CD4-positive, alpha-beta T cell (primary cell): Measurements from ENCODE around the gene RAD51B. TPM values are rescaled to one million over a fixed set of nuclear protein-coding genes. Genes with fewer than 3 reads are reported as not detected.

Source experiments
- ATAC-seq: fragments of 200-7000 bp; cut with Tn5 transposase; one replicate; pipeline ENCODE4 v1.10.0; 2022; ENCODE audit warnings: mild to moderate bottlenecking; ENCODE audit not compliant: poor library complexity
- CTCF ChIA-PET: fragments of 350-600 bp; sonication (Branson Sonifier 250); formaldehyde crosslinking; loops from one replicate; lab custom pipeline; 2021; ENCODE audit warnings: antibody characterized with exemption, inconsistent platforms; lab: Charles Lee
- POLR2A ChIA-PET: fragments of 350-600 bp; sonication (Branson Sonifier 250); formaldehyde crosslinking; loops from one replicate; lab custom pipeline; 2021; ENCODE audit warnings: antibody characterized with exemption, inconsistent platforms; lab: Charles Lee
- DNase-seq, 14 experiments: peaks; one replicate each; pipeline ENCODE4 v3.0.0-alpha.2; 2013 to 2020; ENCODE audit warnings: mixed read lengths in 2 of 14
- H3K27ac ChIP-seq, 2 donors: one replicate each; pipeline versions ENCODE4 v1.5.1 to v1.7.0; 2013; ENCODE audit warnings: low read length in 2 of 2, low read depth in 1 of 2, mild to moderate bottlenecking in 1 of 2
- H3K27me3 ChIP-seq, 2 experiments: 1 replicate in 1 of 2; 2 replicates in 1 of 2; pipeline versions ENCODE4 v1.6.1 to v1.7.0; 2013; ENCODE audit warnings: low read length in 2 of 2, control low read depth in 1 of 2, mild to moderate bottlenecking in 1 of 2, moderate library complexity in 1 of 2; ENCODE audit not compliant: insufficient read depth in 2 of 2, control insufficient read depth in 1 of 2
- H3K36me3 ChIP-seq: one replicate; pipeline ENCODE4 v1.6.1; 2013; ENCODE audit warnings: low read length, control low read depth; ENCODE audit not compliant: insufficient read depth
- H3K4me1 ChIP-seq: one replicate; pipeline ENCODE4 v1.6.1; 2013; ENCODE audit warnings: low read length, control low read depth; ENCODE audit not compliant: insufficient read depth
- H3K4me3 ChIP-seq: one replicate; pipeline ENCODE4 v1.5.1; 2013; ENCODE audit warnings: mild to moderate bottlenecking, low read length, moderate library complexity
- H3K9me3 ChIP-seq, 2 experiments: 1 replicate in 1 of 2; 2 replicates in 1 of 2; pipeline versions ENCODE4 v1.6.1 to v1.7.0; 2013; ENCODE audit warnings: low read length in 2 of 2, mild to moderate bottlenecking in 2 of 2, control low read depth in 1 of 2, moderate library complexity in 1 of 2; ENCODE audit not compliant: control insufficient read depth in 1 of 2, insufficient read depth in 1 of 2
- H3K27ac Mint-ChIP-seq: one replicate; pipeline ENCODE4 v1.8.0; 2020; ENCODE audit warnings: mixed read lengths
- H3K27me3 Mint-ChIP-seq: one replicate; pipeline ENCODE4 v1.8.0; 2021; ENCODE audit warnings: mixed read lengths
- H3K36me3 Mint-ChIP-seq: one replicate; pipeline ENCODE4 v1.8.0; 2021; ENCODE audit warnings: low read depth, mixed read lengths
- H3K4me1 Mint-ChIP-seq: one replicate; pipeline ENCODE4 v1.8.0; 2021; ENCODE audit warnings: low read depth, mixed read lengths
- H3K4me3 Mint-ChIP-seq: one replicate; pipeline ENCODE4 v1.8.0; 2020; ENCODE audit warnings: mild to moderate bottlenecking, mixed read lengths
- H3K9me3 Mint-ChIP-seq: one replicate; pipeline ENCODE4 v1.8.0; 2020; ENCODE audit warnings: mixed read lengths
- CTCF ChIP-seq: fragments of 200-600 bp; IDR thresholded peaks from one replicate; pipeline ENCODE4 v1.8.0; 2022; ENCODE audit warnings: antibody characterized with exemption, mild to moderate bottlenecking
- intact Hi-C, 2 experiments: fragments of 100-400 bp; cut with DNase I in 1 of 2; cut with micrococcal nuclease in 1 of 2; formaldehyde crosslinking; loops; one replicate each; pipeline versions ENCODE4 v1.15.1 to v1.9.0; 2023 to 2025; cut with DNase I, micrococcal nuclease
- total RNA-seq, 174 experiments: library from RNA in 2 of 174; stranded (reverse) in 2 of 174; gene quantifications; one replicate each; pipeline ENCODE4 v1.2.3 and lab custom pipeline; 2021 to 2026

Gene RAD51B
- total RNA-seq, 2 experiments from 2014 or later, result 18.4 to 20.0 TPM

GRCh38 chr14:68060198-68060597, 240.6 kb downstream of the RAD51B start:
- TF ChIP-seq CTCF, result no peak
- no peaks in the 10 kb centered on the region for H3K4me1 Mint-ChIP-seq
- Histone ChIP-seq H3K4me3 (no peak overlapping the region), H3K36me3 (no peaks in the 10 kb centered on the region), H3K4me1 (no peaks in the 10 kb centered on the region), H3K27ac (no peak overlapping the region), H3K9me3 (peaks cover 0 to 8% of the 10 kb centered on the region in 2 experiments), H3K27me3 (no peaks in the 10 kb centered on the region)
- no peak overlapping the region for H3K4me3 Mint-ChIP-seq
- ChIA-PET CTCF (no interaction called here), POLR2A (no interaction called here)
- peaks cover 14% of the 10 kb centered on the region for H3K9me3 Mint-ChIP-seq
- DNase-seq, result no peak
- intact Hi-C loops, result no loop called here
- H3K36me3 Mint-ChIP-seq, result peaks cover 33% of the 10 kb centered on the region
- H3K27ac Mint-ChIP-seq, result no peak overlapping the region
- H3K27me3 Mint-ChIP-seq, result no peaks in the 10 kb centered on the region
- ATAC-seq, result no peak

GRCh38 chr14:68062651-68063050, 243.1 kb downstream of the RAD51B start:
- Mint-ChIP-seq H3K9me3 (peaks cover 14% of the 10 kb centered on the region), H3K27me3 (no peaks in the 10 kb centered on the region), H3K4me3 (no peak overlapping the region), H3K36me3 (peaks cover 33% of the 10 kb centered on the region), H3K27ac (no peak overlapping the region), H3K4me1 (no peaks in the 10 kb centered on the region)
- H3K4me1 ChIP-seq, result no peaks in the 10 kb centered on the region
- ChIA-PET POLR2A (interaction anchor here (0.6 kb wide), 1 partner anchor 726 kb away, joined by 3 read pairs; no protein-coding TSS in a partner anchor), CTCF (no interaction called here)
- H3K9me3 ChIP-seq, result peaks cover 0 to 12% of the 10 kb centered on the region in 2 experiments
- H3K27ac ChIP-seq, result no peak overlapping the region
- H3K36me3 ChIP-seq, result no peaks in the 10 kb centered on the region
- TF ChIP-seq CTCF, result no peak
- H3K27me3 ChIP-seq, result no peaks in the 10 kb centered on the region
- ATAC-seq (no peak), DNase-seq (no peak)
- intact Hi-C loops, result no loop called here
- H3K4me3 ChIP-seq, result no peak overlapping the region

GRCh38 chr14:68065322-68065721, 245.7 kb downstream of the RAD51B start:
- Histone ChIP-seq H3K27me3 (no peaks in the 10 kb centered on the region), H3K4me1 (no peaks in the 10 kb centered on the region), H3K9me3 (peaks cover 10 to 12% of the 10 kb centered on the region in 2 experiments), H3K4me3 (no peak overlapping the region), H3K27ac (no peak overlapping the region), H3K36me3 (no peaks in the 10 kb centered on the region)
- Mint-ChIP-seq H3K36me3 (peaks cover 58% of the 10 kb centered on the region), H3K9me3 (peaks cover 28% of the 10 kb centered on the region), H3K4me3 (no peak overlapping the region), H3K27me3 (no peaks in the 10 kb centered on the region), H3K27ac (no peak overlapping the region), H3K4me1 (no peaks in the 10 kb centered on the region)
- ChIA-PET CTCF (no interaction called here), POLR2A (no interaction called here)
- no peak for TF ChIP-seq CTCF
- DNase-seq (no peak), ATAC-seq (no peak)
- intact Hi-C loops, result no loop called here
